SK-N-MC (cell line): Measurements from ENCODE around the gene S100A5.

Source experiments
- DNase-seq: peaks from one replicate; pipeline ENCODE4 v3.0.0-alpha.2; 2011; ENCODE audit warnings: low read depth, low spot score
- H3K27ac ChIP-seq: fragments of 200-600 bp; sonication (generic); 2 replicates; pipeline ENCODE4 v1.5.1; 2016; ENCODE audit warnings: mixed run types
- H3K36me3 ChIP-seq: fragments of 200-600 bp; sonication (generic); 2 replicates; pipeline ENCODE4 v1.6.1; 2017; ENCODE audit warnings: antibody characterized with exemption, low read length, mixed read lengths; ENCODE audit not compliant: insufficient read depth
- H3K4me3 ChIP-seq: fragments of 200-600 bp; sonication (generic); 2 replicates; pipeline ENCODE4 v1.5.1; 2016
- H3K9ac ChIP-seq: fragments of 200-600 bp; sonication (generic); 2 replicates; pipeline ENCODE4 v1.8.0; 2017; ENCODE audit warnings: mixed run types, mixed read lengths; ENCODE audit not compliant: insufficient read length
- H3K9me3 ChIP-seq: fragments of 200-600 bp; sonication (generic); 2 replicates; pipeline ENCODE4 v1.6.1; 2017; ENCODE audit warnings: low read depth, mild to moderate bottlenecking, antibody characterized with exemption, low read length, moderate library complexity, mixed read lengths
- EZH2 ChIP-seq: fragments of 200-600 bp; sonication (generic); IDR thresholded peaks from one replicate; pipeline ENCODE4 v1.6.1; 2017; ENCODE audit warnings: antibody characterized with exemption
- FOXP2 ChIP-seq: optimal IDR thresholded peaks from 2 replicates; pipeline ENCODE3; 2011; ENCODE audit warnings: mild to moderate bottlenecking, moderate library complexity; ENCODE audit not compliant: insufficient read depth; ENCODE audit errors: extremely low read length, control extremely low read depth
- POLR2AphosphoS5 ChIP-seq: IDR thresholded peaks from 2 replicates; pipeline ENCODE4 v1.6.1; 2012; ENCODE audit warnings: mild to moderate bottlenecking, low read depth, low read length, borderline replicate concordance

S100A5 gene

DNA sequence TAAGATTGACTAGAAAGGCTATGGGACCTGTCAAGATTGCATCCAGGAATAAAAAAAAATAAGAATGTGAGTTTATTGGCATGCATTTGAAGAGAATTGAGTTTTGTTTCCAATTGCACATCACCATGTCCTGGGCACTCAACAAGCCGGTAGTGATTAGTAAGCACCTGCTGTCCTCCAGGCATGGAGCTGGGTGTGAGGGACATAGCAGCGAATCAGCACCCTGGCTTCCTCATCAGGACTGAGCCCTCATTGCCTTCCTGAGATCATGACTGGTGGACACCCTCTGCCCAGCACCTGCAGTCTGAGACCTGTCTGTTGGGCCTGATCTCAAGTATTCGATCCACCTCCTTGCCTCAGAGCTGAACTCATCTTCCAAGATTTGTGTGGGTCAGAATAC, 31.7 kb downstream of the S100A5 start:
- Histone ChIP-seq H3K9ac (no peak overlapping the region), H3K9me3 (no peaks in the 10 kb centered on the region), H3K27ac (no peak overlapping the region), H3K4me3 (no peak overlapping the region), H3K36me3 (no peaks in the 10 kb centered on the region)
- TF ChIP-seq FOXP2, result no peak
- TF ChIP-seq POLR2AphosphoS5, result no peak
- TF ChIP-seq EZH2, result no peak
- no peak for DNase-seq

GRCh38 chr1:153507926-153508583, 32.7 kb downstream of the S100A5 start:
- Histone ChIP-seq H3K9me3 (no peaks in the 10 kb centered on the region), H3K27ac (no peak overlapping the region), H3K36me3 (no peaks in the 10 kb centered on the region), H3K4me3 (no peak overlapping the region), H3K9ac (no peak overlapping the region)
- DNase-seq, result no peak
- no peak for TF ChIP-seq POLR2AphosphoS5
- no peak for TF ChIP-seq FOXP2
- no peak for TF ChIP-seq EZH2

- no peaks in the 10 kb centered on the region for H3K36me3 ChIP-seq
- no peak overlapping the region for H3K4me3 ChIP-seq
- no peak for TF ChIP-seq POLR2AphosphoS5
- TF ChIP-seq EZH2, result no peak
- H3K9me3 ChIP-seq, result no peaks in the 10 kb centered on the region
- H3K9ac ChIP-seq, result no peak overlapping the region
- no peak for DNase-seq
- no peak overlapping the region for H3K27ac ChIP-seq
These were observed 33.8 kb downstream of the S100A5 start for GRCh38 chr1:153506831-153507413.

DNA sequence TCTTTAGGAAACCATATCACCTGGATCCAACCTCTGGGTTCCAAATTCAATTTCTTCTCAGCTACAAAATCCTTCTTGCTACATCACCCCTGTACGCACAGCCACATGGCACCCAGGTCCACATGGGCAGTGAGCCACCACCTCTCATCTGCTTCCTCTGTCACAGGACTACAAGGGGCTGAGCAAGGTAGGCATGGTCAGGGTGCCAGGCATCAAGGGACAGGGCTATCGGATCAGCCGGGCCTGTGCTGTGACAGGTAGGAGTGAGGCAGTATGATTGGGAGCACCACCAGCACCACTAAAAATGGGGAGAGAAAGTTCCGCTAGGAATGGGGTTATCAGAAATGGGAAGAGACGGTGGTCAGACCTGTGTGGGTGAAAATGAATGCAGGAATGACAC, 34.3 kb downstream of the S100A5 start:
- TF ChIP-seq FOXP2 (no peak), EZH2 (no peak), POLR2AphosphoS5 (no peak)
- no peaks in the 10 kb centered on the region for H3K36me3 ChIP-seq
- H3K9me3 ChIP-seq, result no peaks in the 10 kb centered on the region
- no peak overlapping the region for H3K9ac ChIP-seq
- no peak overlapping the region for H3K4me3 ChIP-seq
- no peak overlapping the region for H3K27ac ChIP-seq
- no peak for DNase-seq

DNA sequence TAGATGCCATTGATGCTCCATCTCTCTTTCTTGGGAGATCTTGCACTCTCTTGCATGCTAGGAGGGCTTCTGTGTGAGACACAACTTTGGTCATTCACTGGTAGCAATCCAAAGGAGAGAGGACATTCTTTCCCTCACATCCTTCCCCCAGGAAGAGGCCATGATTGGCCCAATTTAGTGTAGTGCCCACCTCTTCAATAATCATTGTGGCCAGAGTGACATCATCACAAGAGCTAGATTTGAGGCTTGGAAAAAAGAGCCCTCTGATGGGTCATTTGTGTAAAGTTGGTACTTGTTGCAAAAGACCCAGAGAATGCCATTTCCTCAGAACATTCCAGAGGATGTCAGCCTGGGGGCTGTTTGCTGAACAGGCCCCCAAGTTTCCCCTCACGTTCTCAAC, 35.2 kb downstream of the S100A5 start:
- DNase-seq, result no peak
- H3K9ac ChIP-seq, result no peak overlapping the region
- H3K9me3 ChIP-seq, result no peaks in the 10 kb centered on the region
- H3K27ac ChIP-seq, result no peak overlapping the region
- H3K36me3 ChIP-seq, result no peaks in the 10 kb centered on the region
- H3K4me3 ChIP-seq, result no peak overlapping the region
- TF ChIP-seq POLR2AphosphoS5 (no peak), EZH2 (no peak), FOXP2 (no peak)

DNA sequence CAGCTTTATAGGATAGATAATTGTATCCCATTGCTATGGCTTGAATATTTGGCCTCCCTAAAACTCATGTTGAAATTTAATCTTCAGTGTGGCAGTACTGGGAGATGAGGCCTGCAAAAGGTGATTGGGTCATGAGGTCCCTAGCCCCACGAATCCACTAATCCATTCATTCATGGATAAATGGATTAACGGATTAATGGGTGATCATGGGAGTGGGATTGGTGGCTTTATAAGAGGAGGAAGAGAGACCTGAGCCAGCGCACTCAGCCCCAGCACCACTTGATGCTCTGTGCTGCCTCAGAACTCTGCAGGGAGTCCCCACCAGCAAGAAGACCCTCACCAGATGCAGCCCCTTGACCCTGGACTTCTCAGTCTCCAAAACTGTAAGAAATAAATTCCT, 37.0 kb downstream of the S100A5 start:
- no peak for DNase-seq
- no peaks in the 10 kb centered on the region for H3K36me3 ChIP-seq
- no peaks in the 10 kb centered on the region for H3K9me3 ChIP-seq
- TF ChIP-seq EZH2, result no peak
- no peak for TF ChIP-seq FOXP2
- TF ChIP-seq POLR2AphosphoS5, result no peak
- no peak overlapping the region for H3K27ac ChIP-seq
- H3K4me3 ChIP-seq, result no peak overlapping the region
- no peak overlapping the region for H3K9ac ChIP-seq

GRCh38 chr1:153498746-153499145, 42.0 kb downstream of the S100A5 start:
- DNase-seq, result no peak
- no peak overlapping the region for H3K27ac ChIP-seq

DNA sequence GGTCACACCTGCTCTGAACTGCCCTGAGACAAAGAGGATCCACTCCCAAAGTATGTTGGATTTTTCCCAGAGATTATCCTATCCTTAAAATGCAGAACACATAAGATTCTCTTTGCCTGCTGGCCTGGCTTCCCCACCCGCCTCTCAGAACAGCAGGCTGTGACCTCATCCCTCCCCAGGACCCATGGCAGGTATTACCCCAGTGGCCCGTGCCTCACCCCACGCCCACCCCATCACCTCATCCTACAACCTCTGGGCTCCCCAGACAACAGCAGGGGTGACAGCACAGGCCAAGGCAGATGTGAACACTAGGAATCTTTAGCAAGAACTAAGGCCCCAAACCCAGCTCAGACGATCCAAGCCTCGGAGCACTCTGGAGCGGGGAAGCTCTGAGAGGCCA, 45.2 kb downstream of the S100A5 start:
- H3K9me3 ChIP-seq, result no peaks in the 10 kb centered on the region
- no peak for TF ChIP-seq POLR2AphosphoS5
- no peak for TF ChIP-seq EZH2
- TF ChIP-seq FOXP2, result no peak
- no peak overlapping the region for H3K9ac ChIP-seq
- no peaks in the 10 kb centered on the region for H3K36me3 ChIP-seq
- H3K4me3 ChIP-seq, result no peak overlapping the region
- no peak overlapping the region for H3K27ac ChIP-seq
- no peak for DNase-seq

More at GRCh38 chr1:153498746-153499145, 42.0 kb downstream of the S100A5 start:
- H3K9ac ChIP-seq, result no peak overlapping the region
- no peaks in the 10 kb centered on the region for H3K9me3 ChIP-seq
- H3K36me3 ChIP-seq, result no peaks in the 10 kb centered on the region
- no peak for TF ChIP-seq EZH2
- no peak for TF ChIP-seq POLR2AphosphoS5
- no peak for TF ChIP-seq FOXP2
- H3K4me3 ChIP-seq, result no peak overlapping the region
